ENCODE results near the gene PIGR. TPM values are rescaled to one million over a fixed set of nuclear protein-coding genes. Genes with fewer than 3 reads are reported as not detected.

The PIGR gene
- total and polyA plus RNA-seq, 9 of the 15 experiments (the other 6 are each of a cell fraction or from before 2014, with no cell fraction given), result 0.01 to 1.5 (median 0.03) TPM; not detected in 4

GRCh38 chr1:206941766-206942418 is 4.4 kb downstream of the PIGR start (continued):
- TF ChIP-seq ZC3H4 (CRISPR knock-in tag; IDR thresholded peaks at IDR 0.05; ENCODE audit: borderline replicate concordance), result no peak
- TF ChIP-seq HDAC6 (IDR thresholded peaks at IDR 0.05; ENCODE audit: low read depth, low read length), result no peak
- no peak for TF ChIP-seq BRD9 (IDR thresholded peaks at IDR 0.05; ENCODE audit: low read depth, partially characterized antibody)
- TF ChIP-seq ARID1B (IDR thresholded peaks at IDR 0.05), result peak; percentile 73
- no peak for TF ChIP-seq ETV5 (CRISPR knock-in tag; IDR thresholded peaks at IDR 0.05; ENCODE audit: low read depth)
- no peak for TF ChIP-seq ZNF717 (CRISPR knock-in tag; IDR thresholded peaks at IDR 0.05)
- no peak for TF ChIP-seq LARP7 (IDR thresholded peaks at IDR 0.05)
- TF ChIP-seq POLR3A (IDR thresholded peaks at IDR 0.05; ENCODE audit: borderline replicate concordance, extremely low read depth, insufficient read depth, insufficient read length), result no peak
- no peak for TF ChIP-seq ZNF551 (CRISPR knock-in tag; IDR thresholded peaks at IDR 0.05)
- TF ChIP-seq DACH1 (IDR thresholded peaks at IDR 0.05; ENCODE audit: partially characterized antibody), result no peak
- TF ChIP-seq CREM (IDR thresholded peaks at IDR 0.05; ENCODE audit: low read depth), result no peak
- TF ChIP-seq CBFA2T2 (conservative IDR thresholded peaks at IDR 0.05), result peak; percentile 53
- no peak for TF ChIP-seq CREBBP (IDR thresholded peaks at IDR 0.05; ENCODE audit: low read depth, low read length)
- TF ChIP-seq ZNF696 (CRISPR knock-in tag; conservative IDR thresholded peaks at IDR 0.05), result no peak
- no peak for TF ChIP-seq KDM4B (IDR thresholded peaks at IDR 0.05; ENCODE audit: borderline replicate concordance in 2 of 2, low read depth in 1 of 2)
- TF ChIP-seq MED1 (CRISPR knock-in tag; IDR thresholded peaks at IDR 0.05; ENCODE audit: borderline replicate concordance), result no peak
- TF ChIP-seq NONO (IDR thresholded peaks at IDR 0.05; ENCODE audit: low read depth in 2 of 2, low read length in 1 of 2), result no peak
- TF ChIP-seq ZNF592 (IDR thresholded peaks at IDR 0.05), result peak; percentile 39; the same call in 1 of the 2 replicates
- peak; percentile 72 for TF ChIP-seq SMARCA4 (IDR thresholded peaks at IDR 0.05)
- TF ChIP-seq SREBF2 (CRISPR knock-in tag; IDR thresholded peaks at IDR 0.05), result no peak
- no peak for TF ChIP-seq MBD2 (IDR thresholded peaks at IDR 0.05; ENCODE audit: borderline replicate concordance, low read depth)
- TF ChIP-seq NR1H2 (CRISPR knock-in tag; IDR thresholded peaks at IDR 0.05), result no peak
- TF ChIP-seq POLR3G (IDR thresholded peaks at IDR 0.05; ENCODE audit: extremely low read depth, insufficient read length, insufficient replicate concordance), result no peak
- no peak for TF ChIP-seq ZNF347 (CRISPR knock-in tag; IDR thresholded peaks at IDR 0.05; ENCODE audit: low read depth)
- TF ChIP-seq E4F1 (CRISPR knock-in tag; IDR thresholded peaks at IDR 0.05; ENCODE audit: borderline replicate concordance), result no peak
